DMS79 treated with DMSO at 0.1 percent for 48 hours (cell line): ENCODE results near the gene DYNLT2B.
"Not testable (repeated sequence)": the region's sequence is repeated elsewhere in the genome, so short reads cannot be mapped to it uniquely, and the experiment has no call there.

Experiments used
- DNase-seq: peaks from one replicate; lab custom pipeline; 2025; lab: John Stamatoyannopoulos, UW

Gene DYNLT2B

DNA sequence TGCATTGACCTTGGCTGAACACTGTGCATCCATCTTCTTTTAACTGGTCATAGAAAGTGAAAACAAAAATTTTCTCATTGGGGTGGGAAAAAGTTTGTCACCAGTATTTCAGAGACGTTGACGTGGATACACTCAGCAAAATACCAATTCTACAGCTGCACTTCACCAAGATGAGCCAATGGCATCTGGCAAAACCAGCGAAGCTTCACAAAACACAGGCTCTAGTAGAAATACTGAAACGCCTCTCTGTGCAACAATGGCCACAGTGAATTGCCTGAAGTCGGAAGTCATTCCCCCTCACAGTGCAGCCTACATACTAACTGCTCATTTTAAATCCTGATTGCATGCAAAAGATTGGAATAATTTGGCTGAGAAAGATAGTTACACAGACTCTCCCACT is 47.5 kb downstream of the DYNLT2B start:
- DNase-seq, result no peak

DNA sequence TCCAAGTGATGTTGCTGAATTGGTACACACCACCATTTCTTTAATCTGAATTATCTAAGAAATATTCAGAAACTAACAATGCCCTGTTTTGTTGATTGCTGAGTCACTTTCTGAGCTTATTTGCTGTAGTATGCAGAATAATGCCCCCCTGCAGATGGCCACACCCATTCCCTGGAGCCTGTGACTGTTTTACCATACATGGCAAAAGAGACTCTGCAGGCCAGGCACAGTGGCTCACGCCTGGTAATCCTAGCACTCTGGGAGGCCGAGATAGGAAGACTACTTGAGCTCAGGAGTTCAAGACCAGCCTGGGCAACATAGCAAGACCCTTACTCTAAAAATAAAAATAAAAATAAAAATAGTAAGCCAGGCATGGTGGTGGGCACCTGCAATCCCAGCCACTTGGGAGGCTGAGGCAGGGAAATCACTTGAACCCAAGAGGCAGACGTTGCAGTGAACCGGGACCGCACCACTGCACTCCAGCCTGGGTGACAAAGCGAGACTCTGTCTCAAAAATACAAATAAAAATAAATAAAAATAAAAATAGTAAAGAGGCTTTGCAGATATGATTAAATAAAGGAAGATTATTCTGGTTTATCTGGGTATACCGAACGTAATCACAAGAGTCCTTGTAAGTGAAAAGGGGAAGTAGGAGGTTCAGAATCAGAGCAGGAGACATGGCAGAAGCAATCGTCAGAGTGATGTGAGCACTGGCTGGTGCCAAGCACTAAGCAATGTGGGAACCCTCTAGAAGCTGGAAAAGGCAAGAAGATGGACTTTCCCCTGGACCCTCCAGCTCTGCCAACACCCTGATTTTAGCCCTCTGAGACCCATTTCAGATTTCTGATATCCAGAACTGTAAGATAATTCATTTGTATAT is 49.5 kb downstream of the DYNLT2B start:
- DNase-seq, result no peak

DNA sequence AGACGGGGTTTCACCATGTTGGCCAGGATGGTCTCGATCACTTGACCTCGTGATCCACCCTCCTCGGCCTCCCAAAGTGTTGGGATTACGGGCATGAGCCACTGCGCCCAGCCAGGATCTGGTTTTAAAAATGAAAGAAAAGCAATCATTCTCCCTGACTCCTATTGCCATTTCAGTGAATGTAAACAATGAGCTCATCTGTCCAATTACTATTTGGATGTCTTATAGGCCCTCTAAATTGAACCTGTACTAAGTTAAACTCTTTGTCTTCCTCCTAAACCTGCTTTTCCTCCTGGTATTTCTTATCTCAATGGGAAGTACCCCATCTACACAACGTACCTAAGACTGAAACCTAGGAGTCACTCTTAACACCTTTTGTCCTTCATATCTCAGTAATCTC is 54.2 kb downstream of the DYNLT2B start:
- DNase-seq, result no peak

DNA sequence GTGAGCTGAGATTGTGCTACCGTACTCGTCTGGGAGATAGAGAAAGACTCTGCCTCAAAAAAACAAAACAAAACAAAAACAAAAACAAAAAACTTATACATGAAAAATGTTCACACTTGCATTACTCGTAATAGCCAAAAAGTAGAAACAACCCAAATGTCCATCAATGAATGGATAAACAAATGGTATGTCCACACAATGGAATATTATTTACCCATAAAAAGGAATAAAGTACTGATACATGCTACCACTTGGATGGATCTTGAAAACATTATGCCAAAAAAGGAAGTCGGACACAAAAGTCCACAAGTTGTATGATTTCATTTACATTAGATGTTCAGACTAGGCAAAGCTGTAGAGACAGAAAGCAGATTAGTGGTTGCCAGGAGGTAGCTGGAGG is 57.3 kb downstream of the DYNLT2B start:
- no peak for DNase-seq

DNA sequence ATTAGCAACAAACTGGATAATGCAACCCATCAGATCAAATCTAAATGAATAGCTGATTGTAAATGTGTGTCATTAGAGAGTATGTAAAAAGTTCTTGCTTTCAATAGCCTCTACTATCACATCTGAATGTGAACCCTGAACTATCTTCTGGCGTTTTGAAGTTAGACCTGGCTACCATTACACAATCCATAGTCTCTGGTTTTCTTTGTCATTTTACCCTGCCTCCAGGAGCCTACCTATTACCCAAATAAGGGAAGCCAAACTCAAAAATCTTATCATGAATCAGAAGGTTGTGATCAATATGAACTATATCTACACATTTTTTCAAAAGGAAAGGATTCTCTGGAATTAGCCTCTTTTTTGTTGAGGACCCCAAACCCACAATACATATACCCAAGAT is 62.3 kb downstream of the DYNLT2B start:
- DNase-seq, result no peak

DNA sequence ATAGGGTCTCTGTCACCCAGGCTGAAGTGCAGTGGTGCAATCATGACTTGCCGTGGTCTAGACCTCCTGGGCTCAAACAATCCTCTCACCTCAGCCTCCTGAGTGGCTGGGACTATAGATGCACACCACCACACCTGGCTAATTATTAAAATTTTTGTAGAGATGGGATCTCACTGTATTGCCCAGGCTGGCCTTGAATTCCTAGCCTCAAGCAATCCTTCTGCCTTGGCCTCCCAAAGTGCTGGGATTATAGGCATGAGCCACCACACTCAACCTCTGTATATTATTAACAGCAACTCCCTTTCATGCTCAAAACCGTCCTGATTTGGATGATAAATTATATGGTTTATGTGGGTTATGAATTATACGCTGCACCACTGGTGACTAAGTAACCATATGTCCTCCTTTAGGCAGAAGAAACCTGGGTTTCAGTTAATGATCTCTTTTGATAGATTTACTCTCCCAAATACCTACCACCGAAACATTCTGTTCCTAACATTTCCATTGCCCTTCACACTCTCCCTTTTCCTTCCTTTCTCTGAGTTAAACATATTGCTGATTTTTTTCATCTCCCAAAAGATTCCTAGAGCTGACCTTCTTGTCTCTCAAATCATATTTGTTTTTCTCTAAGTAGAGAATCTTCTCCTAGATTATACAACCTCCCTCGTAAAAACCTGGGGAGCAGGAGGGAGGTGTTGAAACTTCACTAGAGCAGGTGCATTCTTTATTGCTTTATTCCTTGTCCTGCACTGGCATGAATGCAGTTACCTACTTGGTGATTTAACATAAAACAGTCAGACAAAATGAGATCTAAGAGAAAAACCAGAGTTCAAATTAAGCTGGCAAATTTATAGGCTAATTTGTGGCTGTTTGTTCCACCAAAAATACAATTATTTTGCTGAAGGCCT is 63.4 kb downstream of the DYNLT2B start:
- no peak for DNase-seq

DNA sequence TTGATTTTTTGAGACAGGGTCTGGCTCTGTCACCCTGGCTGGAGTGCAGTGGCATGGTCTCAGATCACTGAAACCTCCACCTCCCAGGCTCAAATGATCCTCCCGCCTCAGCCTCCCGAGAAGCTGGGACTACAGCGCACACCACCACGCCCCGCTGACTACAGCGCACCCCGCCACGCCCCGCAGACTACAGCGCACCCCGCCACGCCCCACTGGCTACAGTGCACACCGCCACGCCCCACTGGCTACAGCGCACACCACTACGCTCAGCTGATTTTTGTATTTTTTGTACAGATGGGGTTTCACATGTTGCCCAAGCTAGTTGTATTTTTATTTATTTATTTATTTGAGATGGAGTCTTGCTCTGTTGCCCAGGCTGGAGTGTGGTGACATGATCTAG is 66.1 kb downstream of the DYNLT2B start:
- DNase-seq, result no peak

DNA sequence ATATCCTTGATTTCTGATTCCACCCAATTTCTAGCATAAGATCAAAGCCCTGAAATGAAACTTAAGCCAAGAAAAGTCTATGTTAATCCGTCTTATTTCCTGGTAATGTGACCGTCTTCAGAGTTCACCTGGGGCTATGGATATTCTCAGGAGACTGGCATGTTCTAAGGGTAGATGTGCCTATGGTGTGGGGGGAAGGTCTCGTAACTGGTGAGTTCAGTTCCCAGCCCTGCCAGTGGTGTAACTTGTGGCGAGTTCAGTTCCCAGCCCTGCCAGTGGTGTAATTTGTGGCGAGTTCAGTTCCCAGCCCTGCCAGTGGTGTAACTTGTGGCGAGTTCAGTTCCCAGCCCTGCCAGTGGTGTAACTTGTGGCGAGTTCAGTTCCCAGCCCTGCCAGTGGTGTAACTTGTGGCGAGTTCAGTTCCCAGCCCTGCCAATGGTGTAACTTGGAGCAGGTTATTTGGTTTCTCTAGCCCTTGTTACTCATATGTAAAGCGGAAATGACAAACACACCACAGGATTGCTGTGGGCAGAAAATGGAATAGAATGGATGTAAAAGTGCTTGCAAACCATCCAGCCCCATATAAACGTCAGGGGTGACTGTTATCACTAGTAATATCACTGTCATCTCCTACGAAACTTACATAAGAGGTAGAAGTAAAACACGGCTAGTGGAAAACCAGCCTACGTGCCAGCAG is 71.3 kb downstream of the DYNLT2B start:
- DNase-seq, result no peak

DNA sequence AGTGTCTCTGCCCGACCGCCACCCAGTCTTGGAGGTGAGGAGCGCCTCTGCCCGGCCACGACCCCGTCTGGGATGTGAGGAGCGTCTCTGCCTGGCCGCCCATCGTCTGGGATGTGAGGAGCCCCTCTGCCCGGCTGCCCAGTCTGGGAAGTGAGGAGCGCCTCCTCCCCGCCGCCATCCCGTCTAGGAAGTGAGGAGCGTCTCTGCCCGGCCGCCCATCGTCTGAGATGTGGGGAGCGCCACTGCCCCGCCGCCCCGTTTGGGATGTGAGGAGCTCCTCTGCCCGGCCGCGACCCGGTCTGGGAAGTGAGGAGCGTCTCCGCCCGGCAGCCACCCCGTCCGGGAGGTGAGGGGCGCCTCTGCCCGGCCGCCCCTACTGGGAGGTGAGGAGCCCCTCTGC is 73.9 kb downstream of the DYNLT2B start:
- DNase-seq, result not testable (repeated sequence)

DNA sequence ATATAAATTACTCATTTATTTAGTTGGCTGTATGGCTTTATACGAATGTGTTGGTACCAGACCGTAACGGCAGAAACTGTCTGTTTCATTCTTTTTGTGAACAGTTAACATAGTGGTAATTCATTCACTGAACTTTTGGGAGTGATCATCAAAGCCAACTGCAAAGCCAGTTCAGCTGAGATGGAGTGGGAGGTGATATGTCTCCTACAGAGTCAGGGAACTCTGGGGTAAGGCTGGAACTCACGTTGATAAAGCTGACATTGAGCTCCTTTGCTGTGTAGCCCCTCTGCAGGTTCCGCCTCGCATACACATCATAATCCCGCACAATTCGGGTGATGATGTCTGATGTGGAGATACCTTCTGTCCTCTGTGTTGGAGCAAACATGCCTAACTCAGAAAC is 76.3 kb downstream of the DYNLT2B start:
- DNase-seq, result no peak
